ENCODE results near the gene FKBP6.

Gene FKBP6

DNA sequence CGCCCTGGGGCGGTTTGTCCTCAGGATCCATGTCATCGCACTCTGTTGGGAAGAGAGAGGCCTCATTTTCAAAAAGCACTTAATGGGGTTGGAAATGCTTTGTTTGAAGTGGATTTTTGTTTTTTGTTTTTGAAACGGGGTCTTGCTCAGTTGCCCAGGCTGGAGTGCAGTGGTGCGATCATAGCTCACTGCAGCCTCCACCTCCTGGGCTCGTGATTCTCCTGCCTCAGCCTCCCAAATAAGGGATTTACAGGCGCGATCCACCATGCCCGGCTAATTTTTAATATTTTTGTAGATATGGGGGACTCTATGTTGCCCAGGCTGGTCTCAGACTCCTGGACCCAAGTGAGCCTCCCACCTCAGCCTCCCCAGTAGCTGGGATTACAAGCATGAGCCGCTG, 735 bp downstream of the FKBP6 start:
- H3K4me1 ChIP-seq (ENCODE audit: control insufficient read depth, insufficient read depth, low read length) = no peaks in the 10 kb centered on the region
- H3K36me3 ChIP-seq (ENCODE audit: control insufficient read depth in 2 of 2, insufficient read depth in 1 of 2, low read length in 2 of 2) = no peaks in the 10 kb centered on the region
- H3K9me3 ChIP-seq (ENCODE audit: control insufficient read depth, insufficient read depth, low read depth, low read length) = no peaks in the 10 kb centered on the region
- ChIA-PET CTCF (no interaction called here), POLR2A (no interaction called here)
- no peak overlapping the region for H3K4me3 ChIP-seq (ENCODE audit: low read depth, low read length)
- TF ChIP-seq KLF16 (tag by site-specific recombination; IDR thresholded peaks at IDR 0.05) (no peak), ZNF121 (tag by site-specific recombination; IDR thresholded peaks at IDR 0.05) (peak; percentile 31; the same call in 1 of the 2 replicates)
- no peak overlapping the region for H3K27ac ChIP-seq (ENCODE audit: extremely low read depth, low read depth, low read length)

DNA sequence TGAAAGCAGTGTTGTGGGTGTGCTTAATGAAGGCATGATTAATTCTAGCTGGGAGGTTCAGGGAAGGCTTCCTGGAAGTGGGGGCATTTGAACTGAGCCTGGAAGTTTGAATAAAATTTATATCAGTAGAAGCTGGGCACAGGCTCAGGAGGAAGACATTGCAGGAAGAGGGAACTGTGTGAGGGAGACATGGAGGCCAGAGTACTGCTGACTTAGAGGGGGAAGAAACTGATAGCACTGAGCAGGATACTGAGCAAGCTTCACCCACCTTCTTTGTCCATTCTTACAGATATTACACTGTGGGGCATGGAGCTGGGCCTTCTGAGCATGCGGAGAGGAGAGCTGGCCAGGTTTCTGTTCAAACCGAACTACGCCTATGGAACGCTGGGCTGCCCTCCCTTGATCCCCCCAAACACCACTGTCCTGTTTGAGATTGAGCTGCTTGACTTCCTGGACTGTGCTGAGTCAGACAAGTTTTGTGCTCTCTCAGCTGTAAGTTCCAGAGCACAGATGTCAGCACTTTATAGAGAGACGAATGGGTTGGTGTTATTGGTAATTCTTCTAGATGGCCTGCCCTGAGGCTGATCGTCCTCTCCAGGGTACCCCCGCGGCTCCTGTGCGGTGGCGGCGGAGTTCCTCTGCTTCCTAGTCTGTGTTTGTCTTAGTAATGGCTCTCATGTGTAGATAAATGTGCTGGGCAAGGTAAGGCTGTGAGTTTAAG, 2.1 kb downstream of the FKBP6 start:
- no peaks in the 10 kb centered on the region for H3K4me1 ChIP-seq (ENCODE audit: control insufficient read depth, insufficient read depth, low read length)
- POLR2A ChIA-PET = interaction anchor here (0.5 kb wide), 1 partner anchor 23 kb away, joined by 5 read pairs; no protein-coding TSS in a partner anchor
- H3K9me3 ChIP-seq (ENCODE audit: control insufficient read depth, insufficient read depth, low read depth, low read length) = no peaks in the 10 kb centered on the region
- CTCF ChIA-PET = interaction anchor here (1.2 to 1.4 kb wide), 2 partner anchors 12 to 122 kb away, joined by 4 read pairs; no protein-coding TSS in a partner anchor
- TF ChIP-seq ZEB2 (tag by site-specific recombination; IDR thresholded peaks at IDR 0.05) (no peak), ZBTB17 (tag by site-specific recombination; IDR thresholded peaks at IDR 0.05) (peak; percentile 88; the same call in 1 of the 2 replicates), GLIS1 (tag by site-specific recombination; IDR thresholded peaks at IDR 0.05) (peak; percentile 37; the same call in 1 of the 2 replicates), OSR2 (tag by site-specific recombination; IDR thresholded peaks at IDR 0.05) (peak; percentile 24; the same call in 1 of the 2 replicates)
- H3K4me3 ChIP-seq (ENCODE audit: low read depth, low read length) = no peak overlapping the region
- no peak overlapping the region for H3K27ac ChIP-seq (ENCODE audit: extremely low read depth, low read depth, low read length)
- no peaks in the 10 kb centered on the region for H3K36me3 ChIP-seq (ENCODE audit: control insufficient read depth in 2 of 2, insufficient read depth in 1 of 2, low read length in 2 of 2)

DNA sequence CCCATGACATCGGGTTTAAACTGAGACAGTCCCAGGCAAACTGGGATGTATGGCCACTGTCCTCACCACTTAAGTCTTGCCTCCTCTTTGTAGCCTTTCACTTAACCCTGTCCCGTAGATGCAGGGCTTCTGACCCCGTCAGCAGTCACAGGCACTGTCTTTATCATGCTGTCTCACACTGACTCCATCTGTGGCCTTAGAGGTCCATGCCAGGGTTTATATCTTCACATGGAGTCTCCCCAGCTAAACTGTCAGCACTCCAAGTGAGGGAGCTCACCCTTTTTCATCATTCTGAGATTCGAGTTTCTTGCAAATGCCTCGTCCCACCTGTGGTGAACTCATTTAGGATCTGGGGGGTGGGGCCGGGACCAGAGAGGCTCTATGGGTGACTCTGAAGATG, 2.8 kb downstream of the FKBP6 start:
- H3K4me3 ChIP-seq (ENCODE audit: low read depth, low read length) = no peak overlapping the region
- TF ChIP-seq ZFHX2 (tag by site-specific recombination; conservative IDR thresholded peaks at IDR 0.05) (no peak), ZNF114 (tag by site-specific recombination; IDR thresholded peaks at IDR 0.05) (no peak), ZNF645 (tag by site-specific recombination; IDR thresholded peaks at IDR 0.05) (no peak), ZNF146 (tag by site-specific recombination; IDR thresholded peaks at IDR 0.05) (no peak)
- no peaks in the 10 kb centered on the region for H3K4me1 ChIP-seq (ENCODE audit: control insufficient read depth, insufficient read depth, low read length)
- H3K27ac ChIP-seq (ENCODE audit: extremely low read depth, low read depth, low read length) = no peak overlapping the region
- H3K9me3 ChIP-seq (ENCODE audit: control insufficient read depth, insufficient read depth, low read depth, low read length) = no peaks in the 10 kb centered on the region
- POLR2A ChIA-PET = no interaction called here
- H3K36me3 ChIP-seq (ENCODE audit: control insufficient read depth in 2 of 2, insufficient read depth in 1 of 2, low read length in 2 of 2) = no peaks in the 10 kb centered on the region
- CTCF ChIA-PET = interaction anchor here (1.2 to 1.4 kb wide), 2 partner anchors 11 to 121 kb away, joined by 4 read pairs; no protein-coding TSS in a partner anchor

- TF ChIP-seq ZEB2 (tag by site-specific recombination; IDR thresholded peaks at IDR 0.05) = no peak
- TF ChIP-seq ZNF239 (tag by site-specific recombination; IDR thresholded peaks at IDR 0.05) = no peak
- TF ChIP-seq ZSCAN5A (tag by site-specific recombination; IDR thresholded peaks at IDR 0.05) = no peak
- TF ChIP-seq ZSCAN30 (tag by site-specific recombination; IDR thresholded peaks at IDR 0.05) = no peak
- no peak for TF ChIP-seq KLF7 (tag by site-specific recombination; IDR thresholded peaks at IDR 0.05; ENCODE audit: borderline replicate concordance)
- TF ChIP-seq ZBTB48 (tag by site-specific recombination; IDR thresholded peaks at IDR 0.05) = no peak
- no peak overlapping the region for H3K4me3 ChIP-seq (ENCODE audit: low read depth, low read length)
- no peaks in the 10 kb centered on the region for H3K4me1 ChIP-seq (ENCODE audit: control insufficient read depth, insufficient read depth, low read length)
- POLR2A ChIA-PET = no interaction called here
- no peaks in the 10 kb centered on the region for H3K9me3 ChIP-seq (ENCODE audit: control insufficient read depth, insufficient read depth, low read depth, low read length)
- CTCF ChIA-PET = interaction anchor here (1.6 kb wide), 1 partner anchor 8 kb away, joined by 7 read pairs; no protein-coding TSS in a partner anchor
- H3K36me3 ChIP-seq (ENCODE audit: control insufficient read depth in 2 of 2, insufficient read depth in 1 of 2, low read length in 2 of 2) = no peaks in the 10 kb centered on the region
- H3K27ac ChIP-seq (ENCODE audit: extremely low read depth, low read depth, low read length) = no peak overlapping the region
Observed at GRCh38 chr7:73332447-73332846, 4.5 kb downstream of the FKBP6 start.

Measured in HEK293 (cell line).